ENCODE results near the gene NRXN3.

NRXN3 gene

DNA sequence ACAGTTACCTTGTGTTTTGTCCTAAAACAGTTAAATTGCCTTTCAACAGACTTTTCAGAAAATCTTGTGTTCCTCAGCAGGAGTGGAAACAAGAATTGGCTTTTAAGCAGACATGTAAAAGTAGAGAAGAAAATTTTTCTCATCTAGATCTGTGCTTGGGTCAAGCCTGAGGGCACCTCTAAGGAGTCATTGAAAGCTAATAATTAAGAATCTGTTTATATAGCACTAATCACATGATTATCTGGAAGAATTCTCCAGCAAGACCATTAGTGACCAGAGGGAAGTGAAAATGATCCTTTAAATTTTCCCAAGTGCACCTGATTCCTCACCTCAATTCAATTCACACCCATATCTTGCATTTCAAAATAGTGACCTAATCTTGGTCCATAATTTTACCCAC is 1746.1 kb downstream of the NRXN3 start:
- Histone ChIP-seq H3K27ac (ENCODE audit: poor library complexity, severe bottlenecking) (no peak overlapping the region), H3K27me3 (ENCODE audit: insufficient read depth, poor library complexity, severe bottlenecking) (peaks cover 11% of the 10 kb centered on the region), H3K4me3 (ENCODE audit: severe bottlenecking) (no peak overlapping the region), H3K9me3 (ENCODE audit: severe bottlenecking) (no peaks in the 10 kb centered on the region), H3K36me3 (ENCODE audit: low read depth) (no peaks in the 10 kb centered on the region), H3K4me1 (ENCODE audit: insufficient read depth, poor library complexity, severe bottlenecking) (no peaks in the 10 kb centered on the region)
- DNase-seq (ENCODE audit: low spot score) (no peak), ATAC-seq (ENCODE audit: low read depth) (no peak)
- TF ChIP-seq, protein P1, sequence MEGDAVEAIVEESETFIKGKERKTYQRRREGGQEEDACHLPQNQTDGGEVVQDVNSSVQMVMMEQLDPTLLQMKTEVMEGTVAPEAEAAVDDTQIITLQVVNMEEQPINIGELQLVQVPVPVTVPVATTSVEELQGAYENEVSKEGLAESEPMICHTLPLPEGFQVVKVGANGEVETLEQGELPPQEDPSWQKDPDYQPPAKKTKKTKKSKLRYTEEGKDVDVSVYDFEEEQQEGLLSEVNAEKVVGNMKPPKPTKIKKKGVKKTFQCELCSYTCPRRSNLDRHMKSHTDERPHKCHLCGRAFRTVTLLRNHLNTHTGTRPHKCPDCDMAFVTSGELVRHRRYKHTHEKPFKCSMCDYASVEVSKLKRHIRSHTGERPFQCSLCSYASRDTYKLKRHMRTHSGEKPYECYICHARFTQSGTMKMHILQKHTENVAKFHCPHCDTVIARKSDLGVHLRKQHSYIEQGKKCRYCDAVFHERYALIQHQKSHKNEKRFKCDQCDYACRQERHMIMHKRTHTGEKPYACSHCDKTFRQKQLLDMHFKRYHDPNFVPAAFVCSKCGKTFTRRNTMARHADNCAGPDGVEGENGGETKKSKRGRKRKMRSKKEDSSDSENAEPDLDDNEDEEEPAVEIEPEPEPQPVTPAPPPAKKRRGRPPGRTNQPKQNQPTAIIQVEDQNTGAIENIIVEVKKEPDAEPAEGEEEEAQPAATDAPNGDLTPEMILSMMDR (IDR thresholded peaks at IDR 0.05; ENCODE audit: poor library complexity, severe bottlenecking): no peak

- H3K27ac ChIP-seq (ENCODE audit: poor library complexity, severe bottlenecking): no peak overlapping the region
- ATAC-seq (ENCODE audit: low read depth) (no peak), DNase-seq (ENCODE audit: low spot score) (no peak)
- no peaks in the 10 kb centered on the region for H3K36me3 ChIP-seq (ENCODE audit: low read depth)
- TF ChIP-seq, protein P1 (IDR thresholded peaks at IDR 0.05; ENCODE audit: poor library complexity, severe bottlenecking): no peak
- peaks cover 5% of the 10 kb centered on the region for H3K27me3 ChIP-seq (ENCODE audit: insufficient read depth, poor library complexity, severe bottlenecking)
- no peaks in the 10 kb centered on the region for H3K4me1 ChIP-seq (ENCODE audit: insufficient read depth, poor library complexity, severe bottlenecking)
- no peaks in the 10 kb centered on the region for H3K9me3 ChIP-seq (ENCODE audit: severe bottlenecking)
- no peak overlapping the region for H3K4me3 ChIP-seq (ENCODE audit: severe bottlenecking)
Measured at GRCh38 chr14:79916892-79917291, 1746.7 kb downstream of the NRXN3 start.

Measured in RWPE2 (cell line).